HG02642 (cell line): ENCODE data around the gene THSD4.
"Not testable (repeated sequence)": the region's sequence is repeated elsewhere in the genome, so short reads cannot be mapped to it uniquely, and the experiment has no call there.

ENCODE experiments used
- ATAC-seq: cut with Tn5 transposase; IDR thresholded peaks from one replicate; pipeline ENCODE4 v1.9.1; 2021; ENCODE audit warnings: mild to moderate bottlenecking; ENCODE audit not compliant: unreplicated experiment, poor library complexity

THSD4 gene

DNA sequence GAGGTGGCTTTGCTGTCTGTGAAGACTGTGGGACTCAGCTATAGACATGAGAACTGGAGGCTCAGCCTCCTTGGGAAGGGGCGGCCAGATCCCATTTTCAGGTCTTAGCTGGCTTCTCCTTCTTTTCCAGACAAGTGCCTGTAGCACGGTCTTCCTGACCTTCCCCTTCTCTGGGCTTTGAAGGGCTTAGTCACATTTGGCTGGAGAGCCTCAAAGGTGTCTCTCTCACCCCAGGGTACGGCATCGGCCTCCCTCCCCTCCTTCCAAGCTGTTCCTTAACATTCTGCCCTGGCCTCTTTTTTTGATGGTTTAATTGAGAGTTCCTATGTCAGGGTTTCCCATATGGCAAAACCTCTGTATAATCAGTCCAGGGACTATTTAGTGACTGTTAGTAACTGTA, 242.7 kb downstream of the THSD4 start:
- no peak for ATAC-seq

DNA sequence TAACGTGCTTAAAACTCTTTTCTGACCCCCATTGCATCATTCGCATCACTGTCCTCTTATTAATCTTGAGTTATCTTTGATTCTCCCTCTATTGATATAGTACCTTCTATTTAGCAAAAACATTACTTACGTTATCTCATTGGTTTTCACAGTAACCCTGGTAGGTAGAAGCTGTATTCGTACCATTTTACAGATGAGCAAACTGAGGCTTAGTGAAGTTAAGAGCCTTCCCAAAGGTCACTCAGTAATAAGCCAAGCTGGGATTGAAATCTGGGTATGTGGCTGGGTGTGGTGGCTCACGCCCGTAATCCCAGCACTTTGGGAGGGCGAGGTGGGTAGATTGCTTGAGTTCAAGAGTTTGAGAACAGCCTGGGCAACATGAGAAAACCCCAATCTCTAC, 244.0 kb downstream of the THSD4 start:
- ATAC-seq, result no peak

DNA sequence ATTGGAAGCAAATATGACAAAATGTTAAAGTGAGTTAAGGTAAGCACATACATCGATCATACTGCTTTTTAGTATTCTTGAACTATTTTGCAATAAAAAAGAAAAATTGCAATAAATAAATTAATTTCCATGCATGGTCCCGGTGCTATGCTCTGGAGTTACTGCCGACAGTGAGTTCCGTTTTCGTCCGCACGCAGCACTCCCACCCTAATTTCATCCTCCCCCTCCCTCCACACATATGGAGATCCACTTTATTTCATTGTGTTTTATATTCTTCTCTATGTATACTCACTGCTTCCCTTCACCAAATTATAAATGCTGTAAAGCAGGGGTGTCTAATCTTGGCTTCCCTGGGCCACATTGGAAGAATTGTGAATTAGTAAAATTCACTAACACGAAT, 247.3 kb downstream of the THSD4 start:
- ATAC-seq, result no peak

DNA sequence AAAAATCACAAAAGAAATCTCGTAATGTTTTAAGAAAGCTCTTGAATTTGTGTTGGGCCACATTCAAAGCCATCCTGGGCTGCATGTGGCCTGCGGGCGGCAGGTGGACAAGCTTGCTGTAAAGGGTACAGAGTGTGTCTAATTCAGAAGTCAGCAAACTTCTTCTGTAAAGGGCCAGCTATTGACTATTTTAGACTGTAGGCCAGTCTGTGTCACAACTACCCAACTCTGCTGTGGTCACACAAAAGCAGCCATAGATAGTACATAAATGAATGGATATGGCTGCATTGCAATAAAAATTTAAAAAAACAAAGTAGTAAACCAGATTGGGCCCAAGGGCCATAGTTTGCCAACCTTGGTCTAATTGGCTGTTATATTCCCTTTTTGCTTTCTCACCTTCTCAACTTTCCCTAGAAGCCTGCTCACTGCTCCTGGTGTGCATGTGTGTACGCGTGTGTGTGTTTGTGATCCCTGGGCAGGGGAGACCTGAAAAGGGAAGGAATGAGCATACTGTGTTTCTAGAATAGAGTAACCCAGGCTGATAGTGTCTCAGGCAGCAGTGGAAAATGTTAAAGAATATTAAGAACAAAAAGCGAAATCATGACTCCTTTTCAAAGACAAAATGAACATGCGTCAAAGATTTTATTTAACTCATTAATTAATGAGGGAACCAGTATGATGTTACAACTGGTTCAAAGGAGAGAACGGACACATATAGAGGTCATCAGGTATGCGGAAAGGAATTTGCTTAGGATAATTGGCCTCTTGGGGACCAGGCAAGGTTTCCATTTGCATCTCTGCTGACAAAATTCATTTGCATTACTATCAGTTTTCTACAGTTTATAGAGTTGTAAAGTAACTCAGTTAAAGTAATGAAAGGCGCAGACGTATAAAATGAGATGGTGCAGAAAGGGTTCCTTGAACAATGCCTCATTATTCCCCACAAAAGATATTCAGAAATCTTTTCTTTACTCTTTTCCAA, 248.0 kb downstream of the THSD4 start:
- no peak for ATAC-seq

DNA sequence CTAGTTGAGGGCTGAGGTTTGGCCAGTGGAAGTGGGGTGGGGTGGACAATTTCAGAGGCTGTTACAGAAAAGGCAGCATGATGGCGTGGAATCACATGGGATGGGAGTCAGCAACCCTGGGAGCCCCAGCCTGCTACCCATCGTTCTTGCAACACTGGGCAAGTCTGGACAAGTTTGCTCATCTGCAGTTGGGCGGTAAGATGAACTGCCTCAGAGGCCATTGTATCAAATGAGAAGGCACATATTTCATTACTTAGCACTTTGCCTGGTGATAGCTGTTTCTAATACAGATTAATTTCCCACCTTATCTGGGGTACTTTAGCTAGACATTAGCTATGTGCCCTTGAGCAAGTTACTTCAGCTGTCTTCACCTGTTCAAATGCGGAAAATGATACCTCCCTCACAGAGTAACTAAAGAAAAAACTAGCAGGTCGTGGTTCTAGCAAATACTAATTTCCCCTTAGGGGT, 248.9 kb downstream of the THSD4 start:
- no peak for ATAC-seq

DNA sequence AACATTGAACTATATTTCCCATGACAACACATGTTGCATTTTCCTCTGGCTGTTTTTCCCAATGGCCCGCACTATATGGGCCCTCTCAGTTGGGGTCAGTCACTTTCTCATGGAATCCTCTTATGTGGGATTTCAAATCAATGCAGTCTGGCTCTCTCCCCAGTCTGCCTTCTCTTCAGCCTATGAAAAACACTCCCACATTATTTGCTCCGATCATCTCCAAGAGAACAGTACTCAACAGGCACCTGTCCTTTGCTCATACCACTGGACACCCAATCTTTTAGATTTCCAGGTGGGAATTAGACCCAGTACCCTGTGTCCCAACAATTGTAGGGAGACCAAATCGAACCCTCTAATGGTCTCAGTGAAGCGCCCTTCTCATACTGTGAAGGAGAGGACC, 251.3 kb downstream of the THSD4 start:
- no peak for ATAC-seq

DNA sequence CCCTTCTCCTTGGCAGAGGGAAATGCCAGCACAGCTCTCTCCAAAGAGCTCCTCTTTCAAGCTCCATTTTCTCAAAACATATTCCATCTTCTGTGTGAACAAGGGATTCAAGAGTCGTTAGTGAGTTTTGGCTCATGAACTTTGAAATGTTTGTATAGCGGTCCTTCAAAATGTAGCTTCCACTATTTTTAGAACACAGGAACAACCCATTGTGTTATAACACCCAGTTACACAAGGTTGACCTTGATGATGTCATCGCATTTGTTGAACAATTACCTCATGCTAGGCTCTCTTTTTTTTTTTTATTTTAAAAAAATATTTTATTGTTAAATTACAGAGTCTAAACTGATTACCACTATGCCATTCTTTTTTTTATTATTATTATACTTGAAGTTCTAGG, 251.7 kb downstream of the THSD4 start:
- ATAC-seq, result no peak

DNA sequence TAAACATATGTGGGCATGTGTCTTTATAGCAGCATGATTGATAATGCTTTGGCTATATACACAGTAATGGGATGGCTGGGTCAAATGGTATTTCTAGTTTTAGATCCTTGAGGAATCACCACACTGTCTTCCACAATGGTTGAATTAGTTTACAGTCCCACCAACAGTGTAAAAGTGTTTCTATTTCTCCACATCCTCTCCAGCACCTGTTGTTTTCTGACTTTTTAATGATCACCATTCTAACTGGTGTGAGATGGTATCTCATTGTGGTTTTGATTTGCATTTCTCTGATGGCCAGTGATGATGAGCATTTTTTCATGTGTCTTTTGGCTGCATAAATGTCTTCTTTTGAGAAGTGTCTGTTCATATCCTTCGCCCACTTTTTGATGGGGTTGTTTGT, 252.5 kb downstream of the THSD4 start:
- ATAC-seq, result not testable (repeated sequence)

DNA sequence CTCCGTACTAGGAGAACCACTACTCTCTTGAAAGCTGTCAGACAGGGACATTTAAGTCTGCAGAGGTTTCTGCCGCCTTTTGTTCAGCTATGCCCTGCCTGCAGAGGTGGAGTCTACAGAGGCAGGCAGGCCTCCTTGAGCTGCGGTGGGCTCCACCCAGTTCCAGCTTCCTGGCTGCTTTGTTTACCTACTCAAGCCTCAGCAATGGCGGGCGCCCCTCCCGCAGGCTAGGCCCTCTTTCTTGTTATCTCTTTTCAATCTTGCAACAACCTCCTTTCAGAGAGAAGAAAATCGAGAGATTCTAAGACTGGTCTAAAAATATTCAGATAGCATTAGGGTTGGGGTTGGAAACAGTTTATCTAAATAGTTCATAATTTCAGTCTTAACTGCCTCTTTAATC, 257.5 kb downstream of the THSD4 start:
- not testable (repeated sequence) for ATAC-seq

DNA sequence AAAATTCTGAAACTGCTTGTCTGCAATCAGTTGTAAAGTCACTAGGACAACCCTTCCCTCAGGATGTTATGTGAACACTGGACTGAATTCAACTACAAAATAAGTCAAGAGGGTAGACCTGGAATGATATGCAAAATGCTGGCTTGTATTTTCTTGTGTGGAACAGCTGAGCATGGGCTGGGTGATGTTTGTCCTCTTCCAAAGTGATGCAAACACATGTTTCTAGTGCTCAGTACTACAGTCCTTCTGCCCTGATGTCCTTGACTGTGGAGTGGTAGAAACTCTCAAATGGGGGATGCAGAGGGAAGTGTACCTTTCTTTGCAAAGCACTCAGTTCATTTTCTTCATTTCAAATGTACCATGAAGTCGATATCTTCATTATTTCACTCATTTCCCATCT, 258.6 kb downstream of the THSD4 start:
- no peak for ATAC-seq

DNA sequence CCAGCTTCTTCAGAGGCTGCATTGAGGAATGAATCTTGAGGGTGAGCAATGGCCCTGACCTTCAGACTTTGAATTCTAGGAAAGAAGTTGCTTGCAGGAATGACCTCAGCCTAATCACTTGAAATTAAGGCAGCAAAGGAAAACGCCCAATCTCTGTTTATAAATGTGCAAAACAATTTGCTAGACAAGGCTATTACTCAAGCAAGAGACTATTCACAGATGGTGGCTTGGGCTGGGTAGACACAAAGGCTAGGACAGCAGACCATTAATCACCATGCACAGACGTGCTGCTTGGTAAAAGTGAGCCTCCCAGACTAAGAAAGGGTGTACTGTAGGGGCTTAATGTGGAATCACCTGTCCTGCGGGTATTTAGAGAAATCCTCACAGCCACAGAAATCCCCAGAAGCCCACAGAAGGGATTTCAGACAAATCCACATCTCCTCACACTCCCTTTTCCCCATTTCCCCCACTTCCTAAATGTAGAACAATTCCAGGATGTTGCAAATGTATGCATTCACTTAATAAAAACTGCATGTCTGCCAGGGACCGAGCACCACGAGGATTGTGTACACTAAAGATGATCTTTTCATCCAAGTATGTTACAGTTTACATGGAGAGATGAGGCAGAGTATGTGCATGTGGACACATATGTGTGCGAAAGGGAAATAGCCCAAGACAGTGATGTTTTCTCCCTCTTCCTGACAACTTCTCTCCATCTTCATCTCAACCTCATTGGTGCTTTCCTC, 259.5 kb downstream of the THSD4 start:
- no peak for ATAC-seq

DNA sequence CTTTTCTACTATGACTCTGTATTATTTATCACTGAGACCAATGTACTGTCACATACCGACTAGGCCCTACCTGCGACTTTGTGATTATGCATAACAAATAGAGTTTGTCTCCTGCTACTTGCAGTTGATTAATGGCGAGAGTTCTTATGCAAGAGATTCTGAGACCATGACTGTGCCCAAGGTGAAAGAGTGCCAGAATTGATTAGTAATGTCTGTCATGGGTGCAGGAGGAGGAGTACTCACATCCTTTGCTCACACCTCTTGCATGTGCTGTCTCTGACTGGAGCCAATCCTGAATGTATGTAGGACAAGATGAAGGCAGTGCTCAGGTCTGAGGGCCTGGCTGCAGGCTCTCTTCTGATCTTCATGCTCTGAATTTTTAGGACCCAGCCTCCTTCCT, 260.7 kb downstream of the THSD4 start:
- ATAC-seq, result no peak

DNA sequence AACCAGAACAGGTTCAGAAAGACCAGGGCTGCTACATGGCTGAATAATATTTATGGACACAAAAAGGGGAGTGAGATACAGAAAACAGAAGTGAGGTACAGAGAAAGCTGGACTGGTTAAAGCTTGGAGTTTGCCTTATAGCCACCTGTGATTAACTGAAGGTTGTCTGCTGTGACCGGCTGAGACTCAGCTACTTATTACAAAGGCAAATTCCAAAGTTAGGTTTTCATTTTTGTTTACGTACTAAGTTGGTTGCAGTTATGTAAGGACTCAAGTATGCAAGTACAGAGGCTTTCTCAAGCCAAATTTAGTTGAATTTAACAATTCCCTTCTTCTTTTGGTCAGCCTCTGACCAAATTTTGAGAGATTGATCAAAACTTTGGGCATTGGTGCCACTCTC, 264.6 kb downstream of the THSD4 start:
- no peak for ATAC-seq

DNA sequence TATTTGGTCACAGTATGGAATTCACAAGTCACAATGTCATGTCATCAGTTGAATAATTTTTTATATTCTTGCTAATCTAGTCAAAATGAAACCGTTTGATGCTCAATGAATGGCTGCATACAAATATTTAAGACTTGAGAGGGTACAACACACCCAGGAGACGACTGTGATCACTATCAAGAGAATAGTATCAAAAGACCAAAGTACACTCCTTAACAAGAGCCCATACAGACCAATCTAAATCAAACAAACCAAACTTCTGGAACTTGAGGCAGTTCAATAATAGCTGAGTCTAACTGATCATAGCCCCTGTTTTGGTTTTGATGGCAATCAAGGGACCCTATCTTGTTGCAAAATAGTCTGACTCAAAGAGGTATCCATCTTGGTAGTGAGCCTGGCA, 265.1 kb downstream of the THSD4 start:
- no peak for ATAC-seq

DNA sequence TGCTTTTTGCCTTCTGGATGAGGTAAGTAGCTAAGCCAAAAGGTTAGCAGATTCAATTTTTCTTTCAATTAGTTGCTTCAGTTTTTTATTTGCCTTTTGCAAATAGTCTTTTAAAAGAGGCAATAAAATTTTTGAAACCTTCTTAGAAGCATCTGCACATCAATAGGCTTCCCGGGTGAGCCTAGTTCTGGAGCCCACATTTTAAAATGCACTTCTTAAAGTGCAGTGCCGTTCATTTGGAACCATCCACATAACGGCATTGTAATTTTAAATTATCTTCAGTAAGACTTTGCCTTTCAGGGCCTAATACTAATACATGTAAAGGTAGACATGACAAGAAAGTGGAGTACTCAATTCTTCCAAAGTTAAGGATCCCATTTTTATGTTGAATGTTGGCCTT, 269.2 kb downstream of the THSD4 start:
- ATAC-seq, result no peak

DNA sequence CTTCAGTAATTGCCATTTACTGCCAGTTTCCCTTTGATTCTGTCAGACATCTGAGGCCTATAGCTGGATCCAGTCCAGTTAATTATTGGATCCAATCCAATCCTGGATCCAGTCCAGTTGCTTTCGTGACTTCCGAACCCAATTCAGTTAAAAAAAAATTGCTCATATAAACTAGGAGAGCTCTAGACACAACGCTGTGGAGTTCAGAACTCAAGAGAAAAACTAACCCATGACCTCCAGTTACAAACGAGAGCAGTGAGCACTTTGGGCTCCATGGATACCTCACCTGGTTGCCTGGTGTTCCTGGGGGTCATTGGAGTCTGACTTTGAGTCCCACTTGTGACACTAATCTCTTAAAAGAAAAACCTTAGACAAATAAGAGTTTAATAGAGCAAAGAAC, 269.8 kb downstream of the THSD4 start:
- ATAC-seq, result no peak

DNA sequence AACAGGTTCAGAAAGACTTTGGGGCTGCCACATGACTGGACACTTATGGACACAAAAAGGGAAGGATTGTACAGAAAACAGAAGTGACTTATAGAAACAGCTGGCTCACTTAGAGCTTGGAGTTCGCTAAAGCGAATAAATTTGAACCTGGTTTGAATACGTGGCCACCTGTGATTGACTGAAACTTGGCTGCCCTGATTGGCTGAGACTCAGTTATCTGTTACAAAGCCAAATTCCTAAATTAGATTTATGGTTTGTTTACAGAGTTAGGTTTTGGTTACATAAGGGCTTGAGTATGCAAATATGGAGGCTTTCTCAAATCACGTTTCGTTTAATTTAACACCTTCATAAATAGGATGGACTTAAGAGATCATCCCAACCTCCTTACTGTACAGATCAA, 270.2 kb downstream of the THSD4 start:
- ATAC-seq, result no peak

DNA sequence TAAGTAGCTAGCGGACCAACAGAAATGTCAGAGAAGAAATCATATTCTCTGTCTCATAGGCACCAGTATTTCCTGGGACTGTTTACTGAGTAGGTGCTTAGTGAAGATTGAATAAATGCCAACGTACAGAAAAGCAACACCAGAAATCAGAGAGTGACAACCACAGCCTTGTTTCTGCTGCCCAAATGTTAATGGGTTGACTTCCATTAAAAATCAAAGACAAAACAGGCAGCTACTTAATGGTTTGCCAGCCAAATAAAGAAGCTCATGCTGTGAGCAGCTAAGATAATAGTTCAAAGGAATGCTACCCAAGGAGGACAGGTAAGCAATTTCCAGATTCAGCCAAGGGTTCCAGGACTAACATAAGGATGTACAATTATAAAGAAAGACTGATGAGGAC, 270.7 kb downstream of the THSD4 start:
- no peak for ATAC-seq

DNA sequence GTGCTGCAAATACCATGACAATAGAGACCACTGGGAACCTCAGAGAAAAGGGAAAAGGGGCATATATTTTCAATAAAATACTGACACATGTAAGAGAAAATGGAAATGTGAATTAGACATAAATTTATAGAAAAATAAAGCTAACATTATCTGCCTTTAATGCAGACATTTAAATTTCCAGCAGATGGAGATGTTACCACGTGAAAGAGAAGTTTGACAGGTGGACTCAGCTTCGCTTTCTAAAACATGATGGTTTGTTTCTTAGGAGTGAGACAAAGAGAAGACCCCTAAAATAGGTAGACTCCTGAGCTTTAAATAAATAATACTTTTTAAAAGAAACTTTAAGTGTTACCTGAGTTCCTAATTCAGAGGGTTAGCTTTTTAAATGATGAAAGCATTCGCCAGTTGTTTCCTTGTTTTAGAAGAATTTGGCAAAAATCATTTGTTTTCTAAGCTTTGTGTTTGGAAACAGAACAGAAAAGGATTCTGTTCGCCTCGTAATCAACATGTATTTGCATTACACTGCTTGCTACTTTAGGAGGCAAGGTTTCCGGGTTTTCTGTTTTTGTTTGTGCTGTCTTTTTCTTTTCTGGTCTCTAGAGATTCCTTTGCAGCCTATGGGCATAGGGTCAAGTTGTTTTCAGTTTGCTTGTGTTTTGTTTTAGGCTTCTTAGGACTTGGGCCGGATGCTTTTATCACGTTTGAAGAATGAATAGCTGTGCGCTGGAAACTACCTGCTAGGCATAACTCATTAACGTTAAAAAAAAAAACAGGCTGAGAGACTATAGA, 271.4 kb downstream of the THSD4 start:
- ATAC-seq, result no peak

DNA sequence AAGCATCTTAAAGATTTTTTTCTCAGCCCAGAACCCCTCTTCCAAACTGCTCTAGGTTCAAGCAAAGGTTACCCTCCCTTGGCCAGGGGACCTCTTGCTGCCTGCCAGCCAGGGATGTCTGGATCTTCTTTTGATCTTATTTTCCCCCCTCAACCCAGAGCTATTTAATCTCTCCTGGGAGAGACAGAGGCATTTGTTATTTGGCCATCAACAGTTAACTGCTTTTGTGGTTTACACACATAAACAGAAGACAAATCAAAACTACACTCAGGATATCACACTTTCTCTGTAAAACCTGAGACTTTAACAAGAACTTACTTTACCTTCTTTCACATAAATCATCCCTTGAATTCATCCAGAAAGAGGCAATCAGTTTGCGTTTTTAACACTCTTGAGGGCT, 272.5 kb downstream of the THSD4 start:
- no peak for ATAC-seq

DNA sequence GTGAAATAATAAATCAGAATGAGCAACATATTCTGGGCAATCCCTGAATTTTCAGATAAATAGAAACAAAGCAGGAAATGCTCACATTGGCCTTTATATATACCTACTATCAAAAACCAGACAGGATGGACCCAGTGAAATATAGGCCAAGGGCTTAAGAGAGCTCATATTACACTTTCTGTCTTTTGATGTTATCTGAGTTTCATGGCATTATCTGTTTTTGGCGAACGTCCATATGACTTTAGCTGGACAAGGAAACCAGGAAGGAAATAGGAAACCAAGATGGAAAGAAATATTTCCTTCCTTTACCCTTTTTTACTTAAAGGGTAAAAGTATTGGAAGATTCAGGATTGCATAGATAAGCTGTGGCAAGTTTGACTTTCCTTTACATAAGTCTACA, 274.8 kb downstream of the THSD4 start:
- ATAC-seq, result no peak
